Activated CD4-positive, alpha-beta T cell treated with anti-CD3 and anti-CD28 coated beads, Interleukin-2, amount 10 ng/mL, durations not matched to agents 24 days and 14 days (primary cell): ENCODE data around the gene NFKB2. TPM values are rescaled to one million over a fixed set of nuclear protein-coding genes. Genes with fewer than 3 reads are reported as not detected.

Source experiments
- DNase-seq: peaks from one replicate; pipeline ENCODE4 v3.0.0; 2022
- H3K27ac Mint-ChIP-seq: one replicate; pipeline ENCODE4 v1.8.0; 2022; ENCODE audit warnings: mild to moderate bottlenecking, mixed read lengths
- H3K27me3 Mint-ChIP-seq: one replicate; pipeline ENCODE4 v1.8.0; 2022; ENCODE audit warnings: mixed read lengths
- H3K36me3 Mint-ChIP-seq: one replicate; pipeline ENCODE4 v1.8.0; 2022; ENCODE audit warnings: low read depth, mild to moderate bottlenecking, mixed read lengths
- H3K4me1 Mint-ChIP-seq: one replicate; pipeline ENCODE4 v1.8.0; 2021; ENCODE audit warnings: mixed read lengths
- H3K4me3 Mint-ChIP-seq: one replicate; pipeline ENCODE4 v1.8.0; 2022; ENCODE audit warnings: mild to moderate bottlenecking, moderate library complexity, mixed read lengths
- H3K9me3 Mint-ChIP-seq: one replicate; pipeline ENCODE4 v1.8.0; 2021; ENCODE audit warnings: mixed read lengths
- intact Hi-C: fragments of 100-400 bp; cut with micrococcal nuclease; formaldehyde crosslinking; loops from one replicate; pipeline ENCODE4 v1.15.1; 2023
- total RNA-seq: library from RNA; stranded (reverse); gene quantifications from 2 replicates; pipeline ENCODE4 v1.2.3, GENCODE V29; 2022

The NFKB2 gene
- 300 and 311 TPM in 2 replicates for total RNA-seq

DNA sequence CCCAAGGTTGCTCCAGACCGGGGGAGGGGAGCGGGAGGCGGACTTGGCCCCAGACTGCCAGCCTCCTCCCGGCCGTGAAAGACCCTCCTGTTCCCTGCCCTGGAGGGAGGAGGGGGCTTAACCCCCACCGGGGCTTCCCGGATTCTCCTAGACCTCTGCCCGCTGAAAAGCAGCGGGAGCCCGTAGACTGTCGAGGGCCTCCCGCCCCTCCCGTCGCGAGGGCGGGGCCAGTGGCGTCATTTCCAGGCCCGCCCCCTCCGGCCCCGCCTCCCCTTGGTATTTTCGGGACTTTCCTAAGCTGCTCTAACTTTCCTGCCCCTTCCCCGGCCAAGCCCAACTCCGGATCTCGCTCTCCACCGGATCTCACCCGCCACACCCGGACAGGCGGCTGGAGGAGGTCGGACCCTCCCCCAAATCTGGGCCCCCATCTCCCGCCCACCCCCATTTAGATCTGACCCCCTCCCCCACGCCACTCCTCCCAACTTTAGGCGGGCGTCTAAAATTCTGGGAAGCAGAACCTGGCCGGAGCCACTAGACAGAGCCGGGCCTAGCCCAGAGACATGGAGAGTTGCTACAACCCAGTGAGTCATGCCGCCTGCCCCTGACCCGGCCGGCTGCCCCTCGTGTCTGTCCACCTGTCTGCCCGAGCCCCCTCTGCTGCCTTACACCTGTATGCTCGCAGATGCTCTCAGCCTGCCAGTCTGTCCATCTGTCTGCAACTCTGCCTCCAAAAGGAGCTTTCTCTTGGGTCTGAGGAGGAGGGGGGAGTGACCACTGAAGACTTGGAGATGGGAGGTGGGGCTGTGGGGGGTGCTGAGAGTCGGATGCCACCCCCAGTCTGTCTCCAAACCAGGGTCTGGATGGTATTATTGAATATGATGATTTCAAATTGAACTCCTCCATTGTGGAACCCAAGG is at the start of gene NFKB2:
TSS of gene NFKB2 (plus strand) at position 306 of the 917 bp plus-strand sequence. CDS start at position 561, 255 bp downstream.
- peaks cover 3% of the 10 kb centered on the region for H3K27me3 Mint-ChIP-seq
- peaks cover 51% of the 10 kb centered on the region for H3K4me1 Mint-ChIP-seq
- no peaks in the 10 kb centered on the region for H3K9me3 Mint-ChIP-seq
- DNase-seq = peak; percentile 98
- intact Hi-C loops = loop anchor here (1.0 to 2.0 kb wide), 4 partner anchors 150 to 263 kb away; partner anchors contain the start of genes GBF1 and NOLC1
- H3K27ac Mint-ChIP-seq = peak within 1 kb of the TSS; percentile 100
- peak within 1 kb of the TSS; percentile 90 for H3K4me3 Mint-ChIP-seq
- H3K36me3 Mint-ChIP-seq = peaks cover 55% of the 10 kb centered on the region

- intact Hi-C loops = loop anchor here (1.0 to 2.0 kb wide), 2 partner anchors 116 to 179 kb away; no protein-coding TSS in a partner anchor
- Mint-ChIP-seq H3K9me3 (no peaks in the 10 kb centered on the region), H3K36me3 (peaks cover 14% of the 10 kb centered on the region), H3K4me3 (no peak overlapping the region), H3K27me3 (no peaks in the 10 kb centered on the region), H3K27ac (peak overlapping the region; percentile 10), H3K4me1 (peaks cover 7% of the 10 kb centered on the region)
- DNase-seq = peak; percentile 67
These were observed 48.2 kb upstream of the NFKB2 start for GRCh38 chr10:102347236-102347828.

GRCh38 chr10:102352066-102352715 is 43.3 kb upstream of the NFKB2 start:
- H3K36me3 Mint-ChIP-seq = peaks cover 25% of the 10 kb centered on the region
- H3K4me1 Mint-ChIP-seq = peaks cover 8% of the 10 kb centered on the region
- H3K9me3 Mint-ChIP-seq = no peaks in the 10 kb centered on the region
- intact Hi-C loops = loop anchor here (1.0 kb wide), 1 partner anchor 123 kb away; no protein-coding TSS in a partner anchor
- H3K4me3 Mint-ChIP-seq = no peak overlapping the region
- peak; percentile 90 for DNase-seq
- H3K27ac Mint-ChIP-seq = no peak overlapping the region
- no peaks in the 10 kb centered on the region for H3K27me3 Mint-ChIP-seq

- Mint-ChIP-seq H3K36me3 (peaks cover 39% of the 10 kb centered on the region), H3K27me3 (no peaks in the 10 kb centered on the region), H3K27ac (no peak overlapping the region), H3K4me1 (peaks cover 10% of the 10 kb centered on the region), H3K9me3 (no peaks in the 10 kb centered on the region), H3K4me3 (no peak overlapping the region)
- DNase-seq = no peak
- intact Hi-C loops = no loop called here
These were observed 41.1 kb upstream of the NFKB2 start for GRCh38 chr10:102354451-102354850.

GRCh38 chr10:102358712-102359382 is 36.7 kb upstream of the NFKB2 start:
- Mint-ChIP-seq H3K27me3 (no peaks in the 10 kb centered on the region), H3K4me1 (peaks cover 12% of the 10 kb centered on the region), H3K9me3 (no peaks in the 10 kb centered on the region), H3K4me3 (no peak overlapping the region), H3K27ac (no peak overlapping the region), H3K36me3 (peaks cover 60% of the 10 kb centered on the region)
- DNase-seq = no peak
- intact Hi-C loops = no loop called here

GRCh38 chr10:102367441-102367840 is 28.1 kb upstream of the NFKB2 start:
- no peak overlapping the region for H3K4me3 Mint-ChIP-seq
- peaks cover 4% of the 10 kb centered on the region for H3K9me3 Mint-ChIP-seq
- intact Hi-C loops = no loop called here
- no peaks in the 10 kb centered on the region for H3K4me1 Mint-ChIP-seq
- H3K27ac Mint-ChIP-seq = no peak overlapping the region
- H3K27me3 Mint-ChIP-seq = no peaks in the 10 kb centered on the region
- peaks cover 80% of the 10 kb centered on the region for H3K36me3 Mint-ChIP-seq
- DNase-seq = no peak

- Mint-ChIP-seq H3K36me3 (peaks cover 78% of the 10 kb centered on the region), H3K4me1 (no peaks in the 10 kb centered on the region), H3K4me3 (no peak overlapping the region), H3K9me3 (peaks cover 4% of the 10 kb centered on the region), H3K27ac (no peak overlapping the region), H3K27me3 (no peaks in the 10 kb centered on the region)
- intact Hi-C loops = no loop called here
- no peak for DNase-seq
These were observed 27.4 kb upstream of the NFKB2 start for GRCh38 chr10:102368077-102368476.

GRCh38 chr10:102371295-102371694 is 24.2 kb upstream of the NFKB2 start:
- DNase-seq = no peak
- H3K27ac Mint-ChIP-seq = no peak overlapping the region
- no peaks in the 10 kb centered on the region for H3K4me1 Mint-ChIP-seq
- no peak overlapping the region for H3K4me3 Mint-ChIP-seq
- H3K27me3 Mint-ChIP-seq = no peaks in the 10 kb centered on the region
- peaks cover 75% of the 10 kb centered on the region for H3K36me3 Mint-ChIP-seq
- intact Hi-C loops = no loop called here
- H3K9me3 Mint-ChIP-seq = peaks cover 4% of the 10 kb centered on the region

DNA sequence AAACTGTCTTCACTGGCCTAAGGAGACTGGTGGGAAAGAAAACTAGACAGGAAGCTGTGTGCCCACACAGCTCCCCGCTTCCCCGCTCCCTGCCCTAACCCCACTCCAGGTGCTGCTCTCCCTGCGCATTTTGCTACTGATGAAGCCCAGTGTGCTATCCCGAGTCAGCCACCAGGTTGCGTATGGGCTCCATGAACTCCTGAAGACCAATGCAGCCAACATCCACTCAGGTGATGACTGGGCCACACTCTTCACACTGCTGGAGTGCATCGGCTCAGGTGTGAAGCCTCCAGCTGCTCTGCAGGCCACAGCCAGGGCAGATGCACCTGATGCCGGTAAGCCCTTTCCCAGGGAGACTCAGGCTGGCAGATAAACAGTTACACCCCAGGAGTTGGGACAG is 20.3 kb upstream of the NFKB2 start:
- intact Hi-C loops = no loop called here
- Mint-ChIP-seq H3K4me3 (no peak overlapping the region), H3K27ac (no peak overlapping the region), H3K9me3 (peaks cover 1% of the 10 kb centered on the region), H3K27me3 (no peaks in the 10 kb centered on the region), H3K36me3 (peaks cover 59% of the 10 kb centered on the region), H3K4me1 (no peaks in the 10 kb centered on the region)
- peak; percentile 62 for DNase-seq

GRCh38 chr10:102375867-102376266 is 19.6 kb upstream of the NFKB2 start:
- H3K4me1 Mint-ChIP-seq = no peaks in the 10 kb centered on the region
- H3K27ac Mint-ChIP-seq = no peak overlapping the region
- no peaks in the 10 kb centered on the region for H3K9me3 Mint-ChIP-seq
- H3K4me3 Mint-ChIP-seq = no peak overlapping the region
- H3K36me3 Mint-ChIP-seq = peaks cover 55% of the 10 kb centered on the region
- H3K27me3 Mint-ChIP-seq = no peaks in the 10 kb centered on the region
- no peak for DNase-seq
- intact Hi-C loops = no loop called here

DNA sequence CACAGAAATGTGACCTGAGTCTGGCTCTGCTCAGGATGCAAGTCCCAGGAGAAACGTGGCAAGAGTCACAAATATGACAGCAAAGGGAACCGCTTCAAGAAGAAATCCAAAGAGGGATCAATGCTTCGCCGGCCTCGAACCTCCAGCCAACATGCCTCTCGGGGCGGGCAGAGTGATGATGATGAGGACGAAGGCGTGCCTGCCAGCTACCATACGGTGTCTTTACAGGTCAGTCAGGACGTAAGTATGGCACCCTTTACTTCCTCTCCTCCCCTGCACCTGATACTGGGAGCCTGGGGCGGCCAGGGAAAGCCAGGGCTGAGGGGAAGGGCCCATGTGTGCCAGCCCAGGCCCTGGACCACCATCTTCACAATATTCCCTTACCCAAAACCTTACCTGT is 18.6 kb upstream of the NFKB2 start:
- Mint-ChIP-seq H3K36me3 (peaks cover 52% of the 10 kb centered on the region), H3K4me3 (no peak overlapping the region), H3K27ac (no peak overlapping the region), H3K27me3 (no peaks in the 10 kb centered on the region), H3K4me1 (no peaks in the 10 kb centered on the region), H3K9me3 (no peaks in the 10 kb centered on the region)
- intact Hi-C loops = no loop called here
- DNase-seq = no peak

DNA sequence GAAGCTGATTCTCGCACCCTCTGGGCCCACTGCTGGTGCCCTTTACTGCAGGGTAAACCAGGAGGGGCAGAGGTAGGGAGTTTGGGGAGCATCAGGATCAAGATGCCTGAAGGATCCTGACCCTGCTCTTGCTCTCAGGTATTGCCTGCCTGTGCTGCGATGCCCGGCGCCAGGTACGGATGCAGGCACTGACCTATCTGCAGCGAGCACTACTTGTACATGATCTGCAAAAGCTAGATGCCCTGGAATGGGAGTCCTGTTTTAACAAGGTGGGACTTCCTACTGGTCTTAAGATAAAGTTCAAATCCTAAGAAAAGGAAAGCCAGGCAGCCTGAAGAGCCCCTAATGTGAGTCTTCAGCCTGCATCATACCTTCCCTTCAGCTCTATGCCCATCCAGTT is 16.1 kb upstream of the NFKB2 start:
- Mint-ChIP-seq H3K36me3 (peaks cover 41% of the 10 kb centered on the region), H3K27me3 (no peaks in the 10 kb centered on the region), H3K4me3 (no peak overlapping the region), H3K27ac (no peak overlapping the region), H3K9me3 (no peaks in the 10 kb centered on the region), H3K4me1 (peaks cover 5% of the 10 kb centered on the region)
- no peak for DNase-seq
- intact Hi-C loops = no loop called here

GRCh38 chr10:102381983-102382382 is 13.5 kb upstream of the NFKB2 start:
- Mint-ChIP-seq H3K4me1 (peaks cover 10% of the 10 kb centered on the region), H3K27me3 (no peaks in the 10 kb centered on the region), H3K9me3 (no peaks in the 10 kb centered on the region), H3K27ac (no peak overlapping the region), H3K4me3 (no peak overlapping the region), H3K36me3 (peaks cover 30% of the 10 kb centered on the region)
- no peak for DNase-seq
- intact Hi-C loops = no loop called here
